HG02885 (cell line): ENCODE results near the gene METTL21A.

ENCODE experiments used
- ATAC-seq: cut with Tn5 transposase; IDR thresholded peaks from one replicate; pipeline ENCODE4 v1.9.1; 2021; ENCODE audit warnings: mild to moderate bottlenecking; ENCODE audit not compliant: unreplicated experiment, poor library complexity

METTL21A gene

DNA sequence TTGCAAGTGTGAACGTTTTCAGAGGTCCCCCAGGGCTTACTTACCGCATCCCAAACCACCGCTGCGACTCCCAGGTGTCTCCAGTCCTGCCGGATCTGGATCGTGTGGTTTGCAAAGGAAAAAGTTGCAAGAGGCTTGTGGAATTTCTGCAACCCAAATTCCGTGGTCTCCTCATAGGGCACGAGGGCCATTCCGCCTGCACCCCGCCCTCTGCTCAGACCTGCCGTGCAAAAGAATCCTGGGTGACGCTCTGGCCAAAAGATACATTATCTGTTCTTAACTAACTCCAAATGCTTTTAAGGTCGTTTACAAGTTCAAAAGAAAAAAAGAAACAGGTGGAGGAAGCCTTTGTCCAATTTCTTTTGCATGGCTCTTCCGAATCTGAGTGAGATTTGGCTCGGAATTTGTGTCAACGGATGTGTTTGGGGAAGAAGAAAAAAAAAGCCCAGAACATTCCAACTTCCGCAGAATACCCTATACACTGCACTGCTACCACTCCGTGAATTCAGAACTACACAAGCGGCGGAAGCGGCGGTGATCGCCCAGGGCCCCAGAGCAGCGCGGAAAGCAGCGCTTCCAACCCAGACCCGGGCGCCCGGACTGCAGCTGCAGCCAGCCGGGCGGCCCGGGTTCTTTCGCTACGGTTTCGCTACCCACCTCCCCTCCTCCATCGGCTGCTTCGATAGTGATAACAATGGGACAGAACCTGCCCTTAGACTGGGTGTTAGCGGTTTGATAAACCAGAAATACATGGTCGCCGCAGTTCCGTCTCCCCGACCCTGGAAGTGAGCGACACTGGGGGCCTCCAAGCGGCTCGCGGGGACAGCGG is 795 bp downstream of the METTL21A start:
- ATAC-seq, result peak; percentile 38

DNA sequence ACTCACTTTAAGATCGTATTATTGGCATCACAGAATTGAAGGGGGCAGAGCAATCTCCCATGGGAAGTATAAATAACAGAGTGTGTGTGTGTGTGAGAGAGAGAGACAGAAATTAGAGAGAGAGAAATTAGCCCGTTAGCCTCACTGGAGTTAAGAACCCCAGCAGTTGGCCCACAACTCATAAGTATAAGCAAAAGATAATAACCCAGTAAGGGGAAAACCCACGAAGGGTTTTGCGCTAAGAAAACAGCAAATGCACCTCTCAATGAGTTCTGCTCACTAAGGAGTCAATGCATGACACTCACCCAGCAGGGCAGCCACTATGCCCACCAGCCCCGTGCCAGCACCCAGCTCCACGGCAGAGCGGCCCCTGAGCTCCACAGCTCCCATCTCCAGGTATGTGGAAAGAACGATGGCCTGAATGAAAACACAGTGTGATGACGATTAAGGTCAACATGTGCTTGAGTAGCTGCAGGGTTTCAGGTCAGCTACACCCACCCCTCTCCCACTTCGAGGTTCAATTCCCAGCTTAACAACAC is 3.6 kb downstream of the METTL21A start:
- no peak for ATAC-seq

DNA sequence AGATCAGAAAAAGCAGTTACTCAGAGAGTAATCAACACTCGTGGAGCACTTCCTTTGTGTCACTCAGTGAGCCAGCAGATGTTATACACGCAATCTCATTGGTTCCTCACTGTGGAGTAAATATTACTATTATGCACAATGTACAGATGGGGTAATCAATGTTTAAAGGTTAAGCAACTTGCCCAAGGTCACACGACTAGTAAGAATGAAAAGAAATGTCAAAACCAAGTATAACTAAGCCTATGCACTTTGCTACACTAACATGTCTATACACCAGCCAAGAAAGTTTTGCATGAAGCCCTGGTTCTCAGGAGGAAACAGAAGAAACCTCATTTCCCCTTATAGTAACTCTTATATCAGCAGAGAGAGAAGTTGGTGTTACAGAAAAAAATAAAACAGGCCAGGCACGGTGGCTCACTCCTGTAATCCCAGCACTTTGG is 5.4 kb downstream of the METTL21A start:
- peak; percentile 45 for ATAC-seq

DNA sequence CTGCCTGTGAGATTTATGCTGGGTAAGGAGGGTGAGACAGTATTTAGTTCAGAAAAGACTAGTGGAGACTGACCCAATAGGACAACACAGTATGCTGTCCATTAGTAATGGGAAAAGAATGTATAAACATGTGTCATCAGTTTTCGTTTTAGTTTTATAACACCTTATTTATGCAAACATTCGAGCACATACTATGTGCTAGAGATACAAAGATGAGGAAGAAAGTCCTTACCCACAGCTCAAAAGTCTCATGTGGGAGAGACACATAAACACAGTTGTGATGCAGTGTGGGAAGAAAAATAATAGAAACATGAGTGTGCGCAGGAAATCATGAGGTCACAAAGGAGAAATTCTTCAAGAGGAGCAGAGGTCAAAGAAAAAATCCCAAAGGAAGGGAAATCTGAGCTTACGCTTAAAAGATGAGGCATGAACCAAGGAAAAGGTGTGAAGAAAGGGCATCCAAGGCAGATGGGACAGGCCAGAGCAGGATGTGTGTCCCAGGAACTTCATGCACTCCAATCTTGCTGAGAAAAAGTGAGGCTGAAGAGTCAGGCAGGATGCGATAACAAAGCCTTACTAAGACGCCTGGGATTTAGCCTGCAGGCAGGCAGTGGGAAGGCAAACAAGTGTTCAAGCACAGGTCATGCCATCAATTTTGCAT is 8.1 kb downstream of the METTL21A start:
- ATAC-seq, result no peak

DNA sequence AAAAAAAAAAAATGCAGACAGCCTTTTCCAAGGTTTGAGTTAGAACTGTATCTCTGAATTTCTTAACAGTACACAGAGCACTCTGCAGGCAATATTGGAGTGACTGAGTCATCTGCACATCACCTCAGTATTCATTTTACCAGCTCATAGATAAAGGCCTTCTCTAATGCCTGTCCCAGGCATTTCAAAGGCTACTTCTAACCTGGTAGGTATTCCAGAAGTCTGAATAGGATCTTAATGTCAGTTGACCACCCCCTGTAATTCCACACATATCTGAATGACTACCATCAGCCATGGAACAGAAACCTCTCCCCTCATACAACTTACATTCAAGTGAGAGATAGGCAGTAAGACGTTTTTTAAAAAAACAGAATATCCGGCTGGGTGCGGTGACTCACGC is 9.0 kb downstream of the METTL21A start:
- ATAC-seq, result no peak

DNA sequence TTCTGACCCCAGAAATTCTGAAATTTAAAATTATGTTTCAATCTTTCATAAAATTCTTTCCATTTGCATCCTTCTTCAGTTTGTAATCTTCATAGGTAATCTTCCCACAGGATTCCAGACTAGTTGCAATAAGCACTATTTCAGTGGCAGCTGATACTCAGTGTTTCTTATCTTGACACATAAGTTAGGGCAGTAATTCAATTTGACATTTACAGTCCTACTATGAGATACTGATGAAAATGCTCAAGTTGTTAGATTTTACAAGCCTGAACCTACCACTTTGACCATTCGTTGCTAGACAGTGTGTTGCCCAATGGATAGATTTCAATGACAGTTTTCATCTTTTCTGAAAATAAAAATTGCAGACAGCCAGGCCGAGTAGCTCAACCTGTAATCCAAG is 10.4 kb downstream of the METTL21A start:
- ATAC-seq, result no peak

DNA sequence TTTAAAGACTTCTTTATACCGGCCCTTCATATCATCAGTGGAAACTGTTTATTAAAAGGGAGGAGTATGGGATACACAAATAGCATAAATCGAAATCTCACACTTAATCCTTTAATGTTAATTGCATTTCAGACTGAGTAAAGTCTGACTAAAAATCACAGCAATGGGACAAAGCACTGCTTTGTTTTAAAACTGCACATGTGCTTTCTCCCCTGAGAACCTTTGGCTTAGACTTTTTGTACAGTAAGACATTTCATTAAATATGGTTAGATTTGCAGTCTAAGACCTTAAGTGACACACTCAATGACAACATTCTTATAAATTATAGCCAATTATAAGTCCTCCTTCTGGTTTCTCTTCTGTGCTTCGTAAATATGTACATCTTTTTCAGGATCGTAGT is 12.5 kb downstream of the METTL21A start:
- ATAC-seq, result no peak

DNA sequence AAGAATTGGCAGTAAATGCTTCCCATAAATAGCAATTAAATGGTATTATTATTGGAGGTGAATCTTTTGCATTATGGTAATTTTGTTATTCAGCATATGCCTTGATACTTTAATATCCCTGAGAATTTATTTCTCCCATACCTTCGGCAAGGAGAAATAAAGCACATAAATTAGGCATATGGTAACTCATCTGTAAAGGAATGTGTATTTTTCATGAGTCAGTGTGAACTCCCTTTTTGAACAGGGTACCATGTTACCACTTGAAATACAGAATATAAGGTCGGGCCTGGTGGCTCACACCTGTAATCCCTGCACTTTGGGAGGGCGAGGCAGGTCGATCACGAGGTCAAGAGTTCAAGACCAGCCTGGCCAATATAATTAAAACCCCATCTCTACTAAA is 18.4 kb downstream of the METTL21A start:
- no peak for ATAC-seq

DNA sequence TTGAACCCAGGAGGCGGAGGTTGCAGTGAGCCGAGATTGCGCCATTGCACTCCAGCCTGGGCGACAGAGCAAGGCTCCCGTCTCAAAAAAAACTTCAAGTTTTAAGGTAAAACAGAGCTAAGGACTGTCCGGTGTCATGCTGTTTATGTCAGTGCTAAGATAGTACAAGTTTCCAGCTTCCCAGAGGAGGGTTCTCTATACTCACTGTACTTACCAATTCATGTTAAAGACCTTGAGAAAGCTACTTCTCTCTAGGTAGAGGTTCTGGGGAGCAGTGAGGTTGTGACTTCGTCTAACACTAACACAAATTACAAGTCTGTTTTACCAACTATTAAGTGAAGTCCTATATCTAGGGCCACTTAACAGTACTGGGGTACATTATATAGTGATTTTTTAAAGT is 18.8 kb downstream of the METTL21A start:
- no peak for ATAC-seq

DNA sequence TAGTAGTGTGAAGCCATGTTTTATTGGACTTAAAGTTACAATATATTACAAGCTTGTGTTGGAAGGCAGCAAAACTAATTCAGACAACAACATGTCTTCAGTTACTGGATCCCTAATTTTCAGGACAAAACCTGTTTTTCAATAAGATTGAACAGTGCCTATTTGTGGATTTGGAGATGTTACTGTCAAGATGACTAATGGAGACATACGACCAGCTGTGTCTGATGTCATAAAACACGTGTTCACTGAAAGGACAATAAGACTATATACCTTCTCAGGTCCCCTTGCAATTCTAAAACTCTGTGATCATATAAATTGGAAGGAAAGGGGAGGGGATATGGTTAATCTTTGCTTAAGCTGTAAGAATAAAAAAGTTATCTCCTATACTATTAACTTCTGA is 21.7 kb downstream of the METTL21A start:
- no peak for ATAC-seq

DNA sequence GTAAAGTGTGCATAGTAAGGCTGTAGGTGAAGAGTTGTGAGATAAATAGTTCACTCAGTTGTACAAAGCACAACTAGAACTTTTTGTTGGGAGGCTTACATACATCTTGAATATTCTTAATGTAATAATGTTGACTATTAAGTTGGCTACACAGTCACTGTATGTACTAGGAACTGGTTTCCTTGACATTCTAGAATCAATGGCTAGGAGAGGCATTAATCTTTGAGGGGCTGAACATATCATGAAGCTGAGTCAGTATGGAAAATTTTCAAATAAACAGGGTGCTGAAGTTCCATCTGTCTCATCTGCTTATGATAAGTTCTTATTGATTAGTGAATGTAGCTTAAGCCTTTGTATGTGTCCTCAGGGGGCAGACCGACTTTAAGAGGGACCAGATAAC is 23.4 kb downstream of the METTL21A start:
- ATAC-seq, result no peak

DNA sequence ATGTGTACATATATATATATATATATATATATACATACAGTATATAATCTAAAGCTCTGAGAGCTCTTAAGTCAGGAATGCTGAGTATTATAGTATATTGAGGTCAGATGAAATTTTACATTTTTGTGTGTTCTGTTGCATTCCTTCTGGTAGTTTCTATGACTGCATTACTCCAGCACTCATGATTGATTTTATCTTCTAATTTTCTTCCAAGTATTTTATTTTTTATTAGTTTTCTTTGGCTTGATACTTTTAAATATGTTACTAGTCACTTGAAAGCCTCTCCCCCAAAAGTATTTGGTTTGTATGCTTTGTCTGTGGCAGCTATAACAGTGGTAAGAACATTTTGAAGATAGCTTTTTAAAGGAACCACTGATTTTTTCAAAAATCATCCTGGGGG is 25.0 kb downstream of the METTL21A start:
- ATAC-seq, result no peak

DNA sequence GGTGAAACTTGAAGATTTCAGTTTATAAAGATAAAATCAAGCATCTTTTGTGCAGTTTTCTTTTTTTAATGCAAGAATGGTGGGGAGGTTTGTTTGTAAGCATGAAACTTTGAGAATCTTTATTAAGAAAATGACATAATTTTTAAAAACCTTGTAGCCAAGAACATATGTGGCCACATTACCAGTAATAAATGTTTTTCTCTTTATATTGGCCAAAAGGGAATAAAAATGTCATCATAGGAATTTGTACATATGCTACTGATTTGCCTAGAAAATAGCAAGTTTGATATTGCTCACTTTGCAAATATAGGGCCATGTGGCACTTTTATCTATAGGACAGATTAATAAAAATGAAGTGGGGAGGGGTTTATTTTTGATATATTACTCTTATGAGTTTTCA is 25.6 kb downstream of the METTL21A start:
- no peak for ATAC-seq

DNA sequence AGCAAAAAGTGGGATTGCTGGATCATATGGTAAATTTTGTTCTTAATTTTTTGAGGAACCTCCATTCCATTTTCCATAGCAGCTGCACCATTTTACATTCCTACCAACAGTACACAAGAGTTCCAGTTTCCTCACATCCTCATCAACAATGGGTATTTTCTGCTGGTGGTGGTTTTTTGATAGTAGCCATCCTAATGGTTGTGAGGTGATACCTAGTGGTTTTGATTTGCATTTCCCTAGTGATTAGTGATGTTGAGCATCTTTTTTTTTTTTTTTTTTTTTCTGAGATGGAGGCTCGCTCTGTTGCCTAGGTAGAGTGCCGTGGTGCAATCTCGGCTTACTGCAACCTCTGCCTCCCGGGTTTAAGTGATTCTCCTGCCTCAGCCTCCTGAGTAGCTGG is 30.5 kb downstream of the METTL21A start:
- ATAC-seq, result no peak

DNA sequence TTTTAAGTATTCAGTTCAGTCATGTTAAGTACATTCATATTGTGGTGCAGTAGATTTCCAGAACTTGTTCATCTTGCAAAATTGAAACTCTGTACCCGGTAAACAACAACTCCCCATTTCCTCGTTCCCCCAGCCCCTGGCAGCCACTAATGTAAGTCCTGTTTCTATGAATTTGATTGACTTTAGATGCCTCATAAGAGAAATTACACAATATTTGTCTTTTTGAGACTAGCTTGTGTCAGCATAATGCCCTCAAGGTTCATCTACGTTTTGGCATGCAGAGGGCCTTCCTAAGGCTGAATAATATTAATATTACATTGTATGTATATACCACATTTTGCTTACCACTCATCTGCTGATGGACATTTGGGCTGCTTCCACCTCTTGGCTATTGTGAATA is 30.9 kb downstream of the METTL21A start:
- no peak for ATAC-seq

DNA sequence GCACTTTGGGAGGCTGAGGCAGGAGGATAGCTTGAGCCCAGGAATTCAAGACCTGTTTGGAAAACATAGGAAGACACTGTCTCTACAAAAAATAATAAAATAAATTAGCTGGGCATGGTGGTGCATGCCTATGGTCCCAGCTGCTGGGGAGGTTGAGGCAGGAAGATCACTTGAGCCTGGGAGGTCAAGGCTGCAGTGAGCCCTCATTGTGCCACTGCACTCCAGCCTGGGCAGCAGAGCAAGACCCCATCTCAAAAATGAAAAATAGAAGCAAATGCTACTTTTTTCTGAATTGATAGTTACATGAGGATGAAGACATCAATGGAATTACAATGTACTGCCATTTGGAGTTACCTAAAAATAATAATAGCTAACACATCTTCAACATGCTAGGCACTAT is 31.9 kb downstream of the METTL21A start:
- ATAC-seq, result no peak

DNA sequence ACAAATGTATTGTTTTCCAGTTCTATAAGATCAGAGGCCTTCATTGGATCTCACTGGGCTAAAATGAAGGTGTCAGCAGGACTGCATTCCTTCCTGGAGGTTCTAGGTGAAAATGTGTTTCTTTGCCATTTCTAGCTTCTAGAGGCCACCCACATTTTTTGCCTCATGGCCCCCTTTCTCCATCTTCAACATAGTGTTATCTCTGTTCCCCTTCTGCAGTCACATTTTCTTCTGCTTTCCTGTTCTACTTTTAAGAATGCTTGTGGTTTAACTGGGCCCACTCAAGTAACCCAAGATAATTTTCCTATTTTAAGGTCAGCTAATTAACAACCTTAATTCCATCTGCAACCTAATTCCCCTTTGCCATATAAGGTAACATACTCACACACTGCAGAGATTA is 36.1 kb downstream of the METTL21A start:
- ATAC-seq, result no peak

DNA sequence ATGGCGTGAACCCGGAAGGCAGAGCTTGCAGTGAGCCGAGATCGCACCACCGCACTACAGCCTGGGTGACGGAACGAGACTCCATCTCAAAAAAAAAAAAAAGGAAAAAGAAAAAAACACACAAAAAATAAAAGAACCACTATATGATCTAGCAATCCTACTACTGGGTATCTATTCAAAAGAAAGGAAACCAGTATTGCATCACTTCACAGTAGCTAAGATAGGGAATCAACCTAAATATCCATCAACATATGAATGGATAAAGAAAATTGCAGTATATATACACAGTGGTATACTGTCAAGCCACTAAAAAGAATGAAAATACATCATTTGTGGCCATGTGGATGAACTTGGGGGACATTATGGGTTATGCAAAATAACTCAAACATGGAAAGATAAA is 37.9 kb downstream of the METTL21A start:
- no peak for ATAC-seq

DNA sequence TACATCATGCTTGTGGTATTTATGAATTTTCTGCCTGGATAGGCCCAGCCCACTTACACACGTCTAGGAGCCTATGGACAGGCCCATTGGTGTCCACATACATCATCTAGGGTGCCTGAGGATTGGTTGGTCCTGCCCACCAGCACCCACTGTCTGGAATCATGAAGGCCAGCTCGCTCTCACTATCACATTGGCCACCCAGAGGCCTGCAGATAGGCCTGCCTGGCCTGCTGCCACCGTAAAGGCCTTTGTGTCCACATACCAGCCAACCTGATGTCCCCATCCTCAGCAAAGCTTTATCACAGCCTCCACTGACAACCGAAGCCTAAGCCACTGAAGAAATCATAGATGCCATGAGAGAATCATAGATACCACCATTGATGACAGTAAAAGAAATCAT is 40.2 kb downstream of the METTL21A start:
- no peak for ATAC-seq

DNA sequence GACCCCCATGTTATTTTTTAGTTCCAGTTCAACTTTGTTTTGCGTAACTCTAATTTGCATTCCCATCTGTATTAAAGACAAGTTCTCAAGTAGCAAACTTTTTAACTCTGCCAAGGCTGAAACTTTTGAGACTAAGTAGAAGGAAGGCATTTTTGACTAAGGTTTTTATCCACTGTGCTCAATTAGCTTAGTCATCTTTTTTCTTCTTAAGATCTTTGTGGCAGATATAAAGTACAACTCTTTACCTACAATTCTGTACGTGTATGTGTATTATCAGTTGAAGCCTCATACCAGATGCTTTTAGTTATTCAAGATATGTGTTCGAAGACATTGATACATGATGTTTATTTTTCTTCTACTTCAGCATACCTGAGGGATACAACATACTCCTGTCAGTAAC is 53.8 kb downstream of the METTL21A start:
- ATAC-seq, result no peak

DNA sequence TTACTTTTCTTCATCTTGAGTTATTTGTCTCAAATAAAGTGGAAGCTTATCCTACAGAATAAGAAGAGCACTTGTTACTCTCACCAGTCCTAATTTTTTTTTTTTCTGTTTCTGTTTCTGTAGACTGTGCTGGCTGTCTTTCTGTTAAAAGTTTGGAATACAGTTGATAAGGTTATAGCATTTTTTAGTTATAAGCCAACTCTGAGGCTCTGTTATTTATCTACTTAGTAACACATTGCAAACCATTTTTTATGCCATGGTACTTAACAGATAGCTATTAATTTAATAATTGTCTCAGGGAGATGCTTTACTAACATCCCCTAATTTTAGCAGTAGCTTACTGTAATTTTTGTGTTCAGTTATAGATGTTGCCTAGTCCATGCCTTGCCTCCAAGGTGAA is 57.5 kb downstream of the METTL21A start:
- no peak for ATAC-seq
